ENCODE data around the gene NPAS3.

Gene NPAS3

GRCh38 chr14:33738491-33738890 lies 799.8 kb downstream of the NPAS3 start:
- TF ChIP-seq, protein P1, sequence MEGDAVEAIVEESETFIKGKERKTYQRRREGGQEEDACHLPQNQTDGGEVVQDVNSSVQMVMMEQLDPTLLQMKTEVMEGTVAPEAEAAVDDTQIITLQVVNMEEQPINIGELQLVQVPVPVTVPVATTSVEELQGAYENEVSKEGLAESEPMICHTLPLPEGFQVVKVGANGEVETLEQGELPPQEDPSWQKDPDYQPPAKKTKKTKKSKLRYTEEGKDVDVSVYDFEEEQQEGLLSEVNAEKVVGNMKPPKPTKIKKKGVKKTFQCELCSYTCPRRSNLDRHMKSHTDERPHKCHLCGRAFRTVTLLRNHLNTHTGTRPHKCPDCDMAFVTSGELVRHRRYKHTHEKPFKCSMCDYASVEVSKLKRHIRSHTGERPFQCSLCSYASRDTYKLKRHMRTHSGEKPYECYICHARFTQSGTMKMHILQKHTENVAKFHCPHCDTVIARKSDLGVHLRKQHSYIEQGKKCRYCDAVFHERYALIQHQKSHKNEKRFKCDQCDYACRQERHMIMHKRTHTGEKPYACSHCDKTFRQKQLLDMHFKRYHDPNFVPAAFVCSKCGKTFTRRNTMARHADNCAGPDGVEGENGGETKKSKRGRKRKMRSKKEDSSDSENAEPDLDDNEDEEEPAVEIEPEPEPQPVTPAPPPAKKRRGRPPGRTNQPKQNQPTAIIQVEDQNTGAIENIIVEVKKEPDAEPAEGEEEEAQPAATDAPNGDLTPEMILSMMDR (IDR thresholded peaks at IDR 0.05; ENCODE audit: insufficient read depth, low read depth, low read length, missing control alignments), result no peak
- H3K4me3 ChIP-seq (ENCODE audit: low read length), result no peak overlapping the region
- DNase-seq (ENCODE audit: low read depth), result peak; percentile 21

DNA sequence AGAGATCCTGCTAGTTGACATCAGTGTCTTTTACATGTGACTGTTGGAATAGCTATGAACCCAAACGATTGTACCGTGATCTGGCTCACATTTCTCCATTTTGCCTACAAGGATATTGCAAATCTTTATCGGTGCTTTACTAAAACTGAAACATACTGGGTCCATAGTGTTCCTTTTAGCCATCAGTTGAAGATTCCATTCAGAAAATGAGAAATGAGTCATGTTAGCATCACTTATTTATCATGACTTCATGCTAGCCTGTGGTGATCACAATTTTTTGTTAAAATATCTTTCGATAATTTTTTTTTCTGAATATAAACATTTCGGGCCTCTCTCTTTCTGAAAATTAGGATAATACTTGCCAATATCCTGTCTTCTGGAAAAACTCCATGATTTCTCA lies 801.9 kb downstream of the NPAS3 start:
- TF ChIP-seq, protein P1 (IDR thresholded peaks at IDR 0.05; ENCODE audit: insufficient read depth, low read depth, low read length, missing control alignments), result no peak
- no peak overlapping the region for H3K4me3 ChIP-seq (ENCODE audit: low read length)
- DNase-seq (ENCODE audit: low read depth), result no peak

DNA sequence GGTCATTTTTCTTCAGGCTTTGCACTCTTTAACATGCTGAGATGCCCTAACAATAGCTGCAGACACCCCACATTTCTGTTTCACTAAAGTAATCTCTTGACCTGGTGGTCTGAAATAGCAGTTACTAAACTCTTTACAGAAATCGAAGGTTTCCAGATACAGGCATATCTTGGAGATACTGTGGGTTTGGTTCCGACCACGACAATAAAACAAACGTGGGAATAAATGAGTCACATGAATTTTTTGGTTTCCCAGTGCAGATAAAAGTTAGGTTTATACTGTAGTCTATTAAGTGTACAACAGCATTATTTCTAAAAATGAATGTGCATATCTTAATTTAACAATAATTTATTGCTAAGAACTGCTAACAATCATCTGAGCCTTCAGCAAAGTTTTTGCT lies 803.5 kb downstream of the NPAS3 start:
- H3K4me3 ChIP-seq (ENCODE audit: low read length), result no peak overlapping the region
- DNase-seq (ENCODE audit: low read depth), result no peak
- TF ChIP-seq, protein P1 (IDR thresholded peaks at IDR 0.05; ENCODE audit: insufficient read depth, low read depth, low read length, missing control alignments), result no peak

GRCh38 chr14:33745163-33745562 lies 806.5 kb downstream of the NPAS3 start:
- TF ChIP-seq, protein P1 (IDR thresholded peaks at IDR 0.05; ENCODE audit: insufficient read depth, low read depth, low read length, missing control alignments), result no peak
- no peak for DNase-seq (ENCODE audit: low read depth)
- no peak overlapping the region for H3K4me3 ChIP-seq (ENCODE audit: low read length)

DNA sequence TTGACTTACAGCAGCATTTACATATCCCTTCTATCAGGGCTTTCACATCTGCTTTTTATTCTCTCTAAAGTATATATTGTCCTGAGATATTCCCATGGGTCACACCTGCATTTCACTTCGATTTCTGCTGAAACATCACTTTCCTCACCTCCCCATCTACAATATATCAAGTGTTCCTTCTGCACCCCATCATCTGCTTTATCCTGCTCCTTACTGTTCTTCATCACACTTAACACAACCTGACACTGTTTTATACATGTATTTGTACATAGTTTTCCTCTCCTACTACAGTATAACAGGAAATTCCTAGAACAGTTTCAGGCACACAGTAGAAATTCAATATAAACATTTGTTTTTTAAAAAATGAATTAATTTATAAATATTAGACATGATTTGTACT lies 809.1 kb downstream of the NPAS3 start:
- TF ChIP-seq, protein P1 (IDR thresholded peaks at IDR 0.05; ENCODE audit: insufficient read depth, low read depth, low read length, missing control alignments), result no peak
- H3K4me3 ChIP-seq (ENCODE audit: low read length), result no peak overlapping the region
- DNase-seq (ENCODE audit: low read depth), result no peak

DNA sequence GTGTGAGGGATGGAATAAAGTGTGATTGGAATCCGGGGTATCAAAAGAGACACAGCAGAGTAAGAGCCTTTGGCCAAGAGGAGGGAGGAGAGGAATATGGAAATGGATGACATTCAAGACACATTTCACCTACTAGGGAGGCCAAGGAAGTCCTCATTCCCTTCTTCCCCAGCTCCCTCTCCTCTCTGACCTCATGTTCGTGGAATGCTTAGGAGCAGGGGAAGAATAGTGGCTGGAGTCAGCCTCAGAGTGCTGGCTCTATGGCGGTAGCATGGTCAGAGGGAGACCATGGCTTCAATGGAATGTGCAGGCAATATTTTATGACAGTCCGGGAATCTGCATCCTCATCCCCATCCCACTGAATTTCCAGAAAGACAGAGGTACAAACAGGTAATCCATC lies 815.6 kb downstream of the NPAS3 start:
- DNase-seq (ENCODE audit: low read depth), result no peak
- TF ChIP-seq, protein P1 (IDR thresholded peaks at IDR 0.05; ENCODE audit: insufficient read depth, low read depth, low read length, missing control alignments), result no peak
- no peak overlapping the region for H3K4me3 ChIP-seq (ENCODE audit: low read length)

DNA sequence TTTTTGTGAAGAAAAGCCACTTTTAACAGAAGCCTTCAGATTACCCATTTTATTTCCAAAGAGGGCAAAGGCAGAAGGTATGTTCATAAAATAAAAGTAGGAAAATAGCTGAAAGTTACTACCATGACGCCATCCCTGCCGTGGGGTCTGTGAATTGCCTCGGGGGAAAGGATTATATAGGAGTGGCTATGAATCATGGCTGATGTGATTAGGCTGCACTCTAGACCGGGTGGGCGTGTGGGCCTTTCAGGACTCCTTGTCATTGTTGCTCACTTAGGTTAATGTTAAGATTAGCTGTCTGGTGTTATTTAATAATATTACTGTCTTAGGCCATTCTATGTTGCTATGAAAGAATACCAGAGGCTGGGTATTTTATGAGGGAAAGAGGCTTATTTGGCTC lies 816.7 kb downstream of the NPAS3 start:
- TF ChIP-seq, protein P1 (IDR thresholded peaks at IDR 0.05; ENCODE audit: insufficient read depth, low read depth, low read length, missing control alignments), result no peak
- DNase-seq (ENCODE audit: low read depth), result peak; percentile 27
- H3K4me3 ChIP-seq (ENCODE audit: low read length), result no peak overlapping the region

Measured in epithelial cell of esophagus (primary cell).